Fibroblast of gingiva (primary cell): Measurements from ENCODE around the gene PTPRN2.

Experiments
- DNase-seq: peaks from one replicate; pipeline ENCODE4 v3.0.0-alpha.2; 2011; ENCODE audit warnings: low read depth

PTPRN2 gene

DNA sequence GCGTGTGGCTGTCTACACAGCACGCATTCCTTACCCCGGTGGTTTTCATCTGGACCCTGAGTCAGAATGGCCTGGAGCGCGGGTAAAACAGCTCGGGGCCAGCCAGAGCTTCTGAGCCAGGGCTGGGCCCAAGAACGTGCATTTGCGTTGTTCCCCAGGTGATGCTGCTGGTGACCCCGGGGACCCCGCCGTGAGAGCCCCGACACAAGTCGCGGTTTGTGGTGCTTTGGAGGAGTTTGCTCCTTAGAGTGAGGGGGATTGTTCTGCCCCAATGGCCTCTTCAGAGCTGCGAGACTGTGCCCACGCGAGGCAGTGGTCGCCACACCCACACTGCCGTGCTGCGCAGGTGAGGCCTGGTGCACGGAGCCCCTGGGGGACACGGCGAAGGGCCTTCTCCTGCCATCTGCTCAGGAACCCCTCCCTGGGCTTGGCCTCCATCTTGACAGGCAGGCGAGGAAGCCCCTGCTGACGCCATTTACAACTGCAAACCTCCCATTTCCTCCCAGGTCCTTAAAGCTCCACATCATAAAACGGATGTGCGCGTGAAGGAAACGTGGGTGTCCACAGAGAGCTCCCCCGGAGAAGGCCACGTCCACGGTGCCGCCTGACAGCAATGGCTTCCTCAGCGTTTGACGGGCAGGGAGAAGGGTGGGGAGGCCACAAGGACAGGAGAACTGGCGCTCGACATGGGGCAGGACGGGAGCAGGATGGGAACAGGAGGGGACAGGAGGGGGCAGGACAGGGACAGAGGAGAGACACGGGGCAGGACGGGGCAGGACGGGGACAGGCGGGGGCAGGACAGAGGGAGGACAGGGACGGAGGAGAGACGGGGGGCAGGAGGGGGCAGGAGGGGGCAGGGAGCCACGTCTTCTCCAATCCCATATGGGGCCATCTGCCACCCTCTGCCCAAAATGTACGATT is 773.6 kb downstream of the PTPRN2 start:
- DNase-seq = no peak

GRCh38 chr7:157813053-157813452 is 774.6 kb downstream of the PTPRN2 start:
- DNase-seq = no peak

GRCh38 chr7:157811946-157812345 is 775.7 kb downstream of the PTPRN2 start:
- DNase-seq = no peak

- DNase-seq = no peak
Observed at GRCh38 chr7:157809863-157810851, 777.5 kb downstream of the PTPRN2 start.

DNA sequence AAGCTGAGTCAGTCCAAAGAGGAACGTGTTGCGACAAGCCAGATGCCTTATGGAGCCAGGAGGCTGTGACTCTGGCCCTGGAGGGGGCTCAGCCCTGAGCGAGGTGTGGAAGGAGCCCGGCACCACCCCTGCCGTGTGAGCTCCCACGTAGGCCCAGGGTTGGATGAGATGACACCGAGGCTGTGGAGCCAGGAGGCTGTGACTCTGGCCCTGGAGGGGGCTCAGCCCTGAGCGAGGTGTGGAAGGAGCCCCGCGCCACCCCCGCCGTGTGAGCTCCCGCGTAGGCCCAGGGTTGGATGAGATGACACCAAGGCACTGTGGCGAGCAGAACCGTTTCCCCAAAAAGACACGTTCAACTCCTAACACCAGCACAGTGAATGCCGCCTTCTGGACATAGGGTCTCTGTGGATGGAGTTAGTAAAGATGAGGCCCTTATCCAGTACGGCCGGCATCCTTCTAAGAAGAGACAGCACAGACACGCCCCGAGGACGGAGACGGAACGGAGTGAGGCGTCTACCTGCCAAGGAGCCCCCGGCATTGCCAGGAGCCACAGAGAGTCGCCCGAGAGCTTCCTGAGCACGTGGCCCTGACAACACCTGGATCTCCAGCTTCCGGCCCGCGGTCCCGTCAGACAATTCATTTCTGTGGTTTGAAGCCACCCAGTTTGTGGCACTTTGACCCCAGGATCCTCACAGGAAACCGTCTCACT is 778.3 kb downstream of the PTPRN2 start:
- no peak for DNase-seq

- no peak for DNase-seq
Observed at GRCh38 chr7:157808042-157808441, 779.6 kb downstream of the PTPRN2 start.

DNA sequence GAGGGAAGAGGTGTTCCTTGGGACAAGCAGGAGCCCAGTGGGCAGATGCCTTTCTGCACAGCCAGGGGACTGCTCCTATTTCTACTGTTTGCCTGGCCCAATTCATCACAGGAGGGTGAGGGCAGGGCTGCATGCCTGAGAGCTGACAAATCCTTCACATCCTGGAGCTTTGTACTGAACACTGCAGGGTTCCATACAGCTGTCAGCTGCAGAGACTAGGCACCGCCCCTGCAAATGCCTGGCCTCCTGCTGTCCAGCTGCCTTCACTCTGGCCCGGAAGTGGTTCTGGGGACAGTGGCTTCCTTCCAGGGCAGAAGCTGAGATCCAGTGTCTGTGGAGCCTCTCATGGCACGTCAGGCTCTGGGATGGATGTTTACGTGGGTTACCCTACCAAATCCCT is 780.1 kb downstream of the PTPRN2 start:
- DNase-seq = no peak

DNA sequence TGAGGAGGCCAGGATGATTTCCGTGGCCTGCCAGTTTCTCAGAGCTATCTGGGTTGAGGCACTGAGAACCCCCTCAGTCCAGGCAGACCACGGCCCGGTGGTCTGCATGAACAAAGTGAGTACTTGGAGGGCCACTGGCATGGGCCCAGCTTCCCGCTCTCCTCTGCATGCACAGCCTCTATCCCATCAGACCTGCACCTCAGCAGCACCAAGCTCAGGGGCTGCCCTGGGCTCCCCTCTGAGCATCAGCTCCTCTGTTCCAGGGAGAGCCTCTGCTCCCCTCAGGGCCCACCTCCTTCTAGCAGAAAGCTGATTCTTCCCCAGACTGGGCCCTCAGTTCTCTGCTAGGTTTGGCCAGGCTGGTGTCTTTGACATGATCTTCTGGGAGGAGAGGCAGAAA is 780.9 kb downstream of the PTPRN2 start:
- no peak for DNase-seq

- DNase-seq = no peak
Observed at GRCh38 chr7:157805713-157806112, 781.9 kb downstream of the PTPRN2 start.

- DNase-seq = no peak
Observed at GRCh38 chr7:157803906-157804305, 783.7 kb downstream of the PTPRN2 start.

GRCh38 chr7:157801971-157802675 is 785.5 kb downstream of the PTPRN2 start:
- DNase-seq = no peak

DNA sequence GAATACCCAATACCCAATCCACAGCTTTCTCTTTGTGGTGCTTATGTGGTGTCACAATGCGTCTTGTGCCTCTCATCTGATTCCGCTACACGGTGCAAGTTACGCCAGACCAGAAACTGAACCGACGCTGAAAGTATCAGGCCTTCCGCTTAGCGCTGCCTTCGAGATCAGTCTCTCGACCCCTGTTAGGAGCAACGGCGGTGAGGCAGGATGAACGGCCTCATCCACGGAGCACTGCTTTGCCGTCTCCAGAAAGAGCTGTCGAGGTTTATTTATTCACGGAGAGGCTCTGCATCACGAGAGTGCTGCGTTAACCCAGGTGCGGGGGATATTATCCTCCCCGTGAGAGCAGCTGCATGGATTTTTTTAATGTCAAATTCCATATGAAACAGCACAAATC is 786.5 kb downstream of the PTPRN2 start:
- no peak for DNase-seq

DNA sequence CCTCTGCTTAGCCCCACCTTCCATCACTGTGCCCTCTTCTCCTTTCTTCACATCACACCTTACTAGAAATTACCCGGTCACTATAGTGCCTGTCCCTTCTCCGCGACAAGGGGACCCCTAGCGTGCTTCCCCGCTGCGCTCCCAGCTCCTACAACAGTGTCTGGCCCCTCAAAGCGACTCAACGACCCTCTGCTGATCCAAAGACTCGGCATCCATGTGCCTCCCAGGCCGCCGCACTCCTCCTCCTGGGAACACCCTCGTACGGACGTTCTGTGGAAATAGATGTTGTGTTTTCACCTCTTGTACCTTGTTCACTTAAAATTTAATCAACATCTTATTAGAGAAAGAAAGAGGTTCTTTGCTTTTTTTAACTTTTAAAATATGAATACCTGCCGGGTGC is 787.3 kb downstream of the PTPRN2 start:
- no peak for DNase-seq

DNA sequence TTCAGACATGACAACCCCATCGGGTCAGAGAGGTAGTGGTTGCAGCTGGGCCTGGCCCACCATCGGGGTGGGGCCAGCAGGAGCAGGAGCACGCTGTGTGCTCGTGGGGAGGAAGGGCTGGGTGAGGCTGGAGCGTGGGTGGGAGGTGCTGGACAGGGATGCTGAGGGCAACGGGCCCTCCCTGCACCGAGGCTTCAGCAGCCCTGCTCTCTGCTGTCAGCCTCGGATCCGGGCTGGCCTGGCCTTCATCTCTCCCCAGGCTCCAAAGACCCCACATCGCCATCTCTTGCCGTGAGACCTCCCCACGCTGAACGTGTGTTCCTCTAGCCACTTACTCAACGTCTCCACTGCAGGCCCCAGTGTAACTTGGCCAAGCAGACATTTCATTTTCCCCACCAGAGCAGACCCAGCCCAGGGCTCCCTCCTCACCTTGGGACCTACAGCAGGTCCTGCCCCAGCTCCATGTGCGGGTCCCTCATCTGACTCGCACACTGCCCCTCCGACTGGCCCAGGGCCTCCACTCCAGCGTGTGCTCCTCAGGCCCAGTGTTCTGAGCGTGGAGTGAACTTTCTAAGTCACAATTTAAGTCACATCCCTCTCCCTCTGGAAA is 788.4 kb downstream of the PTPRN2 start:
- no peak for DNase-seq

- no peak for DNase-seq
Observed at GRCh38 chr7:157797361-157797760, 790.3 kb downstream of the PTPRN2 start.

- no peak for DNase-seq
Observed at GRCh38 chr7:157796846-157797245, 790.8 kb downstream of the PTPRN2 start.

GRCh38 chr7:157795643-157796042 is 792.0 kb downstream of the PTPRN2 start:
- no peak for DNase-seq

GRCh38 chr7:157795199-157795598 is 792.4 kb downstream of the PTPRN2 start:
- DNase-seq = no peak

- DNase-seq = no peak
Observed at GRCh38 chr7:157794746-157795065, 792.9 kb downstream of the PTPRN2 start.

DNA sequence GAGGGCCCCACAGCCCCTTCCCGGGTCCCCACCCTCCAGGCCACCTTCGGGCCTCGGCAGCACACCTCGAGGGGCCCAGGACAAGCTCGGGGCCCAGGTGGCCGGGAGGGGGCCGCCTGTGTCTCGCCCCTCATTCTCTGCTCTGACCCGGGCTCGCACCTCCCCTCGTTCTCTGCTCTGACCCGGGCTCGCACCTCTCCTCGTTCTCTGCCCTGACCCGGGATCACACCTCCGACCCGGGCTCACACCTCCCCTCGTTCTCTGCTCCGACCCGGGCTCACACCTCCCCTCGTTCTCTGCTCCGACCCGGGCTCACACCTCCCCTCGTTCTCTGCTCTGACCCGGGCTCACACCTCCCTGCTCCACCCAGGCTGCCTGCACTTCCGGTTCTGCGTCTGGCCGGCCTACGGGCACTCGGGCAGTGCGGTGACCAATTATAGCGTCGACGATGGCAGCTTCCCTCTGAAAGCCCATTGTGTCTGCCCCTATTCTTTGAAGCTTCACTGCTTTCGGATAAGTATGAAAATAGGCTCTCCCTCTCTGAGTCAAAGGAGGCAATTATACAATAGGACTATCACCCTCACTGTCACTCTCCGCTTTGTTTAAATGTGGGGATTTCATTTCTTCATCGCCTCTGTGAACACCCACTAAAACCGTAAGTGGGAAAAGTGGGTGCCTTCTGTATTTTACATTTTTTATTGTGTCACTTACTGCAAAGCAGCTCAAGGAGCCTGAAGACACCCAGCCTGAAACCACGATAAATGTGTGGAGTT is 793.5 kb downstream of the PTPRN2 start:
- DNase-seq = no peak

- no peak for DNase-seq
Observed at GRCh38 chr7:157793087-157793353, 794.6 kb downstream of the PTPRN2 start.
